Measurements from ENCODE around the gene DTL. TPM values are rescaled to one million over a fixed set of nuclear protein-coding genes. Genes with fewer than 3 reads are reported as not detected.
"Not testable (repeated sequence)": the region's sequence is repeated elsewhere in the genome, so short reads cannot be mapped to it uniquely, and the experiment has no call there.

The DTL gene, protein sequence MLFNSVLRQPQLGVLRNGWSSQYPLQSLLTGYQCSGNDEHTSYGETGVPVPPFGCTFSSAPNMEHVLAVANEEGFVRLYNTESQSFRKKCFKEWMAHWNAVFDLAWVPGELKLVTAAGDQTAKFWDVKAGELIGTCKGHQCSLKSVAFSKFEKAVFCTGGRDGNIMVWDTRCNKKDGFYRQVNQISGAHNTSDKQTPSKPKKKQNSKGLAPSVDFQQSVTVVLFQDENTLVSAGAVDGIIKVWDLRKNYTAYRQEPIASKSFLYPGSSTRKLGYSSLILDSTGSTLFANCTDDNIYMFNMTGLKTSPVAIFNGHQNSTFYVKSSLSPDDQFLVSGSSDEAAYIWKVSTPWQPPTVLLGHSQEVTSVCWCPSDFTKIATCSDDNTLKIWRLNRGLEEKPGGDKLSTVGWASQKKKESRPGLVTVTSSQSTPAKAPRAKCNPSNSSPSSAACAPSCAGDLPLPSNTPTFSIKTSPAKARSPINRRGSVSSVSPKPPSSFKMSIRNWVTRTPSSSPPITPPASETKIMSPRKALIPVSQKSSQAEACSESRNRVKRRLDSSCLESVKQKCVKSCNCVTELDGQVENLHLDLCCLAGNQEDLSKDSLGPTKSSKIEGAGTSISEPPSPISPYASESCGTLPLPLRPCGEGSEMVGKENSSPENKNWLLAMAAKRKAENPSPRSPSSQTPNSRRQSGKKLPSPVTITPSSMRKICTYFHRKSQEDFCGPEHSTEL
- total RNA-seq: 10 to 100 TPM; 86.2 to 97.2 TPM

DNA sequence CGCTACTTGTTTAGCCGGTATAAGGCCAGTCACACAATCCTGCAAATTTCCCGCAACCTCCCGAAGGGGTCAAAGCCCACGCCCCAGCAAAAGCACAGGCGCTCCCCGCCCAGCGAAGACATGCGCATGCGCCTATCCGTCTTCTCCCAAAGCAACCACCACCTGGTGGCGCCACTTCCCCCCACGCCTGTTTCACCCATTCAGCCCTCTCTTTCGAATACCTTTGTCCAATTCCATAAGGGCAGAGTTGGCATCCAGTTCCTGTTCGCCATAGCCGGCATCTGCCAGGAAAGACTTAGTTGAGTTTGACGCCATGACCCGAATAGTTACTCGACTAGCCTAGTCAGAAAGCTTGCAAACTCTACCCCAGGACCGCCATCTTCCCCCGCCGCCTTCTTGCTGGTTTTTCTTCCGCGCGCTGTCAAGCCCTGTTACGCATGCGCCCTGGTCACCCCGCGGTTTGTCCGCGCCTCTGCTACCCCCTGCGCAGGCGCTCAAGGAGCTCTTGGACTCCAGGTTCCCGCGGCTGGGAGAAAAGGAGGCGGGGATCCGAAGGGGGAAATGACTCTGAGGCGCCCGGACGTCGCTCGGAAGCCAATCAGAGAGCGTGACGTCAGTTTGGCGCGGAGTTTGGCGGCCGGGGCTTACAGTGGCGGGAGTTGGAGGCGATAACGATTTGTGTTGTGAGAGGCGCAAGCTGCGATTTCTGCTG is at the start of gene DTL, which contains the start of gene INTS7:
Gene DTL, plus strand, starts transcription at position 626 of the 712 bp plus-strand sequence. CDS start 143 bp downstream, outside the sequence.
Gene INTS7, minus strand, starts transcription at position 435 of the 712 bp plus-strand sequence. Its CDS starts 120 bp downstream, at position 315.
- peak within 1 kb of the TSS; percentile 96 for H3K27ac Mint-ChIP-seq
- no peaks in the 10 kb centered on the region for H3K27me3 Mint-ChIP-seq
- peaks cover 44% of the 10 kb centered on the region for H3K36me3 Mint-ChIP-seq
- H3K9me3 Mint-ChIP-seq (ENCODE audit: low read depth): no peaks in the 10 kb centered on the region
- CTCF ChIA-PET: interaction anchor here (0.6 to 6.3 kb wide), 52 partner anchors 8 to 1058 kb away, joined by 3 to 117 read pairs (median 5); partner anchors contain the start of genes NEK2, NENF, PPP2R5A and SLC30A1
- ATAC-seq (peak; percentile 90), DNase-seq (peak; percentile 100)
- H3K4me1 Mint-ChIP-seq: peaks cover 60% of the 10 kb centered on the region
- H3K4me3 Mint-ChIP-seq: peak within 1 kb of the TSS; percentile 93

DNA sequence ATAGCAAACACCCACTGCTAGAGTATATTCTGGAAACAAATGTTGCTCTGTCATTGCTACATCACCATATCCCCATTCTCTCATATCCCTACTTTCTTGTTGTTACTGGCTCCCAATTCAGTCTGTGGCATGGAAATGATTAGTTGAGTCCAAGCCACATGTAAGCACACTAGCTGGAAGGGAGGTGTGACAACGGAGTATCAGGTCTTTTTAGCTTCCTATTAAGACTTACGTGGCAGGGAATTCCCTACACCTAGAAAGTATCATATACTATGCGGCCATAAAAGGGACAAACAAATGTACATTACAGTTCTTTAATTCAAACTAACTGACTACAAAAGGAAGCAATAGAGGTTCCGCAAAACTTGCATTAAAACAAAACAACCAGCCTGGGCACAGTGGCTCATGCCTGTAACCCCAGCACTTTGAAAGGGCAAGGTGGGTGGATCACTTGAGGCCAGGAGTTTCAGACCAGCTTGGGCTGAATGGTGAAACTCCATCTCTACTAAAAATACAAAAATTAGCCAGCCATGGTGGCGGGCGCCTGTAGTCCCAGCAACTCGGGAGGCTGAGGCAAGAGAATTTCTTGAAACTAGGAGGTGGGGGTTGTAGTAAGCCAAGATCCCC is 48.8 kb upstream of the DTL start:
- Mint-ChIP-seq H3K36me3 (peaks cover 40% of the 10 kb centered on the region), H3K27me3 (no peaks in the 10 kb centered on the region), H3K9me3 (ENCODE audit: low read depth) (no peaks in the 10 kb centered on the region), H3K27ac (no peak overlapping the region), H3K4me3 (no peak overlapping the region), H3K4me1 (peaks cover 4% of the 10 kb centered on the region)
- no peak for ATAC-seq
- CTCF ChIA-PET: no interaction called here
- DNase-seq: no peak

DNA sequence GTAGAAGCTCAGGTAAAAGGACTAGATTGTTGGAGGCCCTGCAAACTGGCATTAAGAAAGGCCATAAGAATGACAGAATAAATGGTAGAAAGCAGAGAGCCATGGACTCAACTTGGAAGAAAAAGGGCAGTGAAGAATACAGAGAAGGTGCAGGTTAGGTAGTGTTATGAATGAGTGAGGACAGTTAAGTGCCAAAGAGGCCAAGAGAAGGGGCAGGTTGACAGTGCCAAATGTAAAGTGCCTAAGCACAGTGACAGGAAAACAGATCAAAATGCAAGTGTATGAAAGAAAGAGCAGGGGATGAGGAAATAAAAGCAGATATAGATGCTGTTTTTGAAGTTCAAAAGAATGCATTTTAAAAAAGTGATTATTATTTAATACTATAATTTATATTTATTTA is 43.9 kb upstream of the DTL start:
- no peak overlapping the region for H3K4me3 Mint-ChIP-seq

DNA sequence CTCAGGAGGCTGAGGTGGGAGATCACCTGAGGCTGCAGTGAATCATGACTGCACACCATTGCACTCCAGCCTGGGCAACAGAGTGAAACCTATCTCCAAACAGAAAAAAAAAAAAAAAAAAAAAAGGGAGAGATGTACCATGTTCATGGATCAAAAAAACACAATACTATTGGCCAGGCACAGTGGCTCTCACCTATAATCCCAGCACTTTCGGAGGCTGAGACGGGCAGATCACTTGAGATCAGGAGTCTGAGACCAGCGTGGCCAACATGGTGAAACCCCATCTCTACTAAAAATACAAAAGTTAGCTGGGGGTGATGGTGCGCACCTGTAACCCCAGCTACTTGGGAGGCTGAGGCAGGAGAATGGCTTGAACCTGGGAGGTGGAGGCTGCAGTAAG is 38.1 kb upstream of the DTL start:
- not testable (repeated sequence) for ATAC-seq; DNase-seq; H3K9me3 Mint-ChIP-seq (ENCODE audit: low read depth); H3K4me1 Mint-ChIP-seq; H3K4me3 Mint-ChIP-seq; H3K27me3 Mint-ChIP-seq; H3K27ac Mint-ChIP-seq
- CTCF ChIA-PET: interaction anchor here (0.7 to 0.8 kb wide), 2 partner anchors 299 to 312 kb away, joined by 3 to 4 read pairs; no protein-coding TSS in a partner anchor
- H3K36me3 Mint-ChIP-seq: peaks cover 50% of the 10 kb centered on the region

More for the DNA sequence above, 43.9 kb upstream of the DTL start:
- H3K27ac Mint-ChIP-seq: no peak overlapping the region
- H3K27me3 Mint-ChIP-seq: no peaks in the 10 kb centered on the region
- H3K36me3 Mint-ChIP-seq: peaks cover 33% of the 10 kb centered on the region
- ATAC-seq (no peak), DNase-seq (no peak)
- peaks cover 1% of the 10 kb centered on the region for H3K4me1 Mint-ChIP-seq
- CTCF ChIA-PET: interaction anchor here (0.8 kb wide), 1 partner anchor 44 kb away, joined by 3 read pairs; the partner anchor contains the start of genes DTL and INTS7
- no peaks in the 10 kb centered on the region for H3K9me3 Mint-ChIP-seq (ENCODE audit: low read depth)

DNA sequence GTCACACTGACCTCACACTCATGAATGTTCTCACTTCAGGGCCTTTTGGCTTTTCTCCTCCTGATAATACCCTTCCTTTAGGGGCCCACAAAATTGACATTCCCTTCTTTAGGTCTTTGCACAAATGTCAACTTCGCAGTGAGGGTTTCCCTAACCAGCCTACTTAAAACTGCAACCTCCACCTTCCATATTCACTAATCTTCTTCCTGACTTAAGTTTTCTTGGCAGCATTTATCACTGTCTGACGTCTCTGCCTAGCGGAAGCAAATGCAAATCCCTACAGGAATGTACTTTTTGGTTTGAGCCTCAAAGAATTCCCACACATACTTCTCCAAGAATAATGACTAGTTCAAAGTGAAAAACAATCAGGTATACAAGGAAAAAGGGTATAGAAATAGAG is 33.0 kb upstream of the DTL start:
- no peak for ATAC-seq
- no peak overlapping the region for H3K27ac Mint-ChIP-seq
- peaks cover 5% of the 10 kb centered on the region for H3K4me1 Mint-ChIP-seq
- H3K27me3 Mint-ChIP-seq: no peaks in the 10 kb centered on the region
- CTCF ChIA-PET: no interaction called here
- H3K9me3 Mint-ChIP-seq (ENCODE audit: low read depth): no peaks in the 10 kb centered on the region
- no peak for DNase-seq
- no peak overlapping the region for H3K4me3 Mint-ChIP-seq
- H3K36me3 Mint-ChIP-seq: peaks cover 54% of the 10 kb centered on the region

DNA sequence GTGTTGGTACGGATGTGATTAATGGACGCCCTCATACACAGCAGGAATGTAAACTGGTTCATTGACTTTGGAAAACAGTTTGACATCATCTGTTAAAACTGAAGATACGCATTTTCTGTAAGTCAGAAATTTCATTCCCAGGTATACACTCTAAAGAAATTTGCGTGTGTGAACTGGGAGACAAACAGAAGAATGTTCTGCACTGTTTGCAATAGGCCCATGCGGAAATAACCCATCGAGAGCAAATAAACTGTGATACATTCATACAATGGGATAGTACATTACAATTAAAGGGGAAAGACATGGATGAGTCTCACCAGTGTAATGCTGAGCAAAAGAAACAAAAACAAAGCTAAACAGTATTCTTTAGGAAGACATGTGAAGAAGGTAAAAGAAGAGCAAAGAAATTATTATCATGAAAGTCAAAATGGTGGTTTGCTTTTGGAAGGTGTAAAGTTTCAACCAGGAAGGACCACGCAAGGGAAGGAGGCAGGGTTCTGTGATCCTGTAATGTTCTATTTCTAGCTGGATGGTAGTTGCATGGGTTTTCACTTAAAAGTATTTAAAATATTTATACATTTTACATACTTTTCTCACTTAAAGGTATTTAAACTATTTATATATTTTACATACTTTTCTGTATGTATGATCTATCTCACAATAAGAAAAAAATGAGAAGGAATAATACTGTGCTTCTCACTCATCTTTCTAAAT is 30.5 kb upstream of the DTL start:
- Mint-ChIP-seq H3K27me3 (no peaks in the 10 kb centered on the region), H3K4me3 (no peak overlapping the region), H3K9me3 (ENCODE audit: low read depth) (no peaks in the 10 kb centered on the region), H3K36me3 (peaks cover 47% of the 10 kb centered on the region), H3K27ac (no peak overlapping the region), H3K4me1 (peaks cover 5% of the 10 kb centered on the region)
- CTCF ChIA-PET: interaction anchor here (1.5 to 1.9 kb wide), 3 partner anchors 286 to 451 kb away, joined by 3 to 11 read pairs (median 6); no protein-coding TSS in a partner anchor
- DNase-seq (no peak), ATAC-seq (no peak)

DNA sequence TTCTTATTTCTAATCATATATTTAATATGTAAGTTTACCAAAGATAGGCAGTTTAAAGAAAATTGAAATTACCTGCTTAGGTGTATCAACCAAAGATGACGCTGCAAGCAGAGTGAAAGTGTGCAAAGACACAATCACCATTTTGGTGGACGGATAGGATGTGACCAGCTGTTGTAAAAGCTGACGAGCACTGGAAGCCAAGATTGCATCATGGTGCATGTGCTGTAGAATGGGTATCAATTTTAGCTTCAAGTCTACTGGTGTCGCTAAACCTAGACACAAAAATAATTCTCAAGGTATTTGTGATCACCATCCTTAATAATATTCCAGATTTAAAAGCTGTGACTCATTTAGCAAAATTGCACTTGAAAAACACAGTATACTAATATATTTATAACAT is 28.4 kb upstream of the DTL start:
- Mint-ChIP-seq H3K4me3 (no peak overlapping the region), H3K27ac (no peak overlapping the region), H3K27me3 (no peaks in the 10 kb centered on the region), H3K9me3 (ENCODE audit: low read depth) (no peaks in the 10 kb centered on the region), H3K4me1 (peaks cover 8% of the 10 kb centered on the region), H3K36me3 (peaks cover 40% of the 10 kb centered on the region)
- no peak for DNase-seq
- CTCF ChIA-PET: interaction anchor here (1.3 to 1.9 kb wide), 2 partner anchors 29 to 449 kb away, joined by 3 to 6 read pairs; partner anchors contain the start of genes DTL and INTS7
- ATAC-seq: no peak

DNA sequence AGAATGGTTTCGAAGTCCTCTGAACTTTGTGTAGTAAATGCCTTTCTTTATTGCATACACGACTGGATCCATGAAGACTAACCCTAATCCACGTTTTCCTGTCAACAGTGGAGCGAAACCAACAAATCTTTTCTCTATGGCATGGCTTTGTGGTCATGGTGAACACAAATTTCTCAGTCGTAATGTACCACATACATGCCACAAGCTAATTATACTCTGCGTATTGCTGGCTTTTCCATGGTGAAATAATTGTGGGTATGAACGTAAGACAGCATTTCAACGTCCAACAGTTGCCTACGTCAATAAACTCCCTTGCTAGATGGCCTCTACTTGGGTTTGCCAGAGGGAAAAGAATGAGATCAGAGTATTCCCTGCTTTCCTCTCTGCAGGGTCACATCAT is 27.7 kb upstream of the DTL start:
- CTCF ChIA-PET: no interaction called here
- no peaks in the 10 kb centered on the region for H3K9me3 Mint-ChIP-seq (ENCODE audit: low read depth)
- DNase-seq: no peak
- peaks cover 8% of the 10 kb centered on the region for H3K4me1 Mint-ChIP-seq
- H3K27me3 Mint-ChIP-seq: no peaks in the 10 kb centered on the region
- ATAC-seq: no peak
- no peak overlapping the region for H3K4me3 Mint-ChIP-seq
- no peak overlapping the region for H3K27ac Mint-ChIP-seq
- peaks cover 34% of the 10 kb centered on the region for H3K36me3 Mint-ChIP-seq

DNA sequence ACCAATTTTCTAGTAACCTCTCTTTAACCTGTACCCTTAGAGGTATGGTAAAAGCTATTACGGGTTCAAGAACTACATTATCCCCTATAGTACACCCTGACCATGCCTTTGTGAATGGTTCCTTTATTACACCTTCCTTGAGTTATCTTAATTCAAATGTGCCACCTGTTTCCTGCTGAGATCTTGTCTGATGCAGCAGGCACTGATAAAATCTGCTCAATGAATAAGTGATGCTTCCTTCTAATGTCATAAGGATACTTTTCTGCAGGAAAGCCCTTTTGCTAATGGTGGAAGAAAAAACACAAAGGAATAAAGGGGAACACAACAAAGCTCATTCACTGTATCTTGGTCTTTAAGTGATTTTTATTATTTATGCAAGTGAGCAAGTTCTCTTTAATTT is 26.0 kb upstream of the DTL start:
- H3K36me3 Mint-ChIP-seq: peaks cover 30% of the 10 kb centered on the region
- no peaks in the 10 kb centered on the region for H3K9me3 Mint-ChIP-seq (ENCODE audit: low read depth)
- H3K27me3 Mint-ChIP-seq: no peaks in the 10 kb centered on the region
- ATAC-seq (no peak), DNase-seq (no peak)
- peaks cover 2% of the 10 kb centered on the region for H3K4me1 Mint-ChIP-seq
- no peak overlapping the region for H3K27ac Mint-ChIP-seq
- CTCF ChIA-PET: interaction anchor here (0.8 to 2.0 kb wide), 7 partner anchors 10 to 448 kb away, joined by 3 to 10 read pairs (median 3); partner anchors contain the start of genes DTL and INTS7
- H3K4me3 Mint-ChIP-seq: no peak overlapping the region

DNA sequence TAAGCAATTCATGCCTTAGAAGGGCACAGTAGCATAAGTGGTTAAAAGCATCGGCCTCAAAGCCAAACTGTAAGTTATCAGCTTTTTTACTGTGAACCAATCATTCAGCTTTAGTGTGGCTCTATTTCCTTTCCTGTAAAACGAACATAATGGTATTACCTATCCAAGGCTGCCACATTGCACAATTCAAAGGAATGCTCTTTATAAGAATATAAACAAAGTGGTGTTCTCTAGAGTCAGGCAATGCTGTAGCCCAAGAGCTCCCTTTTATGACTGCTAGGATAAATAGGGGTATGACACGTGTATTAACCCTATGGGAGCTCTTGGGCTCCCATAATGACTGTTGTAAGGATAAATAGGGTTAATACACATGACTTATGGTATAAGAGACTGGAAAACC is 25.5 kb upstream of the DTL start:
- ATAC-seq (no peak), DNase-seq (no peak)
- no peaks in the 10 kb centered on the region for H3K9me3 Mint-ChIP-seq (ENCODE audit: low read depth)
- CTCF ChIA-PET: interaction anchor here (0.8 to 2.0 kb wide), 6 partner anchors 9 to 448 kb away, joined by 3 to 10 read pairs (median 3); partner anchors contain the start of genes DTL and INTS7
- H3K4me1 Mint-ChIP-seq: peaks cover 2% of the 10 kb centered on the region
- H3K36me3 Mint-ChIP-seq: peaks cover 29% of the 10 kb centered on the region
- no peak overlapping the region for H3K27ac Mint-ChIP-seq
- H3K4me3 Mint-ChIP-seq: no peak overlapping the region
- no peaks in the 10 kb centered on the region for H3K27me3 Mint-ChIP-seq

DNA sequence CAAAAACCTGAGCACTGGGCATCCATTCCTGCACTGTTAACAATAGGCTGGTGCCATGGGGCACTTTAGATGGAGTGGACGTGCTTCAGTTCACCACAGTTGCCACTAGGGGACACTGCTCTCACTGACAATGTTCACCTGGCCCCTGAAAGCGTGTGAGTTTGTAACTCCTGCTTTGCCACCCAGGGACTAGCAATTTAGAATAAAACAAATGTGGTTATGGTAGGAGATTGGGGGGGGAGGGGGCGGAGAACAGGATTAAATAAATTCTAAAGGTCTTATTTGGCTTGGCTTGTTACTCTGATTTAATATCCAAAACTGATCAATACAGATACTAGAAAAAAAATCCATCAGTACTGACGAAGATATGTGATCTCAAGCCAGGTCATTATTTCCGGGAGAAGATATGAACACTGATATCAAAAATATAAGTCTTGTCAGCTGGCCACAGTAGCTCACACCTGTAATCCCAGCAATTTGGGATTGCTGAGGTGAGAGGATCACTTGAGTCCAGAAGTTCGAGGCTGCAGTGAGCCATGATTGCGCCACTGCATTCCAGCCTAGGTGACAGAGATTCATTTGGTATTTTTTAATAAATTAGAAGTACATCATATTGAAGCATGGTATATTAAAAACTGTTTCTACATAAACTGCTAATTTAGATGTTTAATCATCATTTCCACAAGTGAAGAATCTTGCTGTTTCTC is 23.4 kb upstream of the DTL start:
- Mint-ChIP-seq H3K27me3 (no peaks in the 10 kb centered on the region), H3K36me3 (peaks cover 35% of the 10 kb centered on the region), H3K4me1 (peaks cover 2% of the 10 kb centered on the region), H3K4me3 (no peak overlapping the region), H3K9me3 (ENCODE audit: low read depth) (no peaks in the 10 kb centered on the region), H3K27ac (no peak overlapping the region)
- CTCF ChIA-PET: interaction anchor here (1.0 to 2.0 kb wide), 8 partner anchors 15 to 443 kb away, joined by 3 to 12 read pairs (median 5); partner anchors contain the start of genes DTL and INTS7
- ATAC-seq: peak; percentile 98
- DNase-seq: peak; percentile 81

All from activated CD8-positive, alpha-beta memory T cell treated with anti-CD3 and anti-CD28 coated beads, Interleukin-2, amount 10 ng/mL, durations not matched to agents 7 days and 5 days (primary cell).